Prostate gland (tissue), 2 donors: ENCODE data around the gene COG5.

Experiments used
- CTCF ChIP-seq, 4 experiments: fragments of 200-600 bp in 2 of 4; fragments of 450-650 bp in 2 of 4; sonication (generic) in 2 of 4; IDR thresholded peaks; 1 replicate in 3 of 4; 2 replicates in 1 of 4; pipeline ENCODE4 v1.5.1; 2016 to 2019; ENCODE audit warnings: antibody characterized with exemption in 4 of 4, mild to moderate bottlenecking in 2 of 4, moderate library complexity in 2 of 4
- POLR2A ChIP-seq: fragments of 450-650 bp; IDR thresholded peaks from one replicate; pipeline ENCODE4 v1.6.1; 2016; ENCODE audit warnings: antibody characterized with exemption, mild to moderate bottlenecking

GRCh38 chr7:107453388-107453787, 110.3 kb downstream of the COG5 start:
- no peak for TF ChIP-seq CTCF (IDR thresholded peaks at IDR 0.05)
- TF ChIP-seq POLR2A = no peak
